ENCODE data around the gene GALNT10.

The GALNT10 gene

GRCh38 chr5:154359221-154359573, 168.7 kb downstream of the GALNT10 start:
- DNase-seq, result no peak

- DNase-seq, result peak; percentile 76
Measured at GRCh38 chr5:154360241-154360640, 169.7 kb downstream of the GALNT10 start.

- no peak for DNase-seq
Measured at GRCh38 chr5:154363411-154363810, 172.9 kb downstream of the GALNT10 start.

- no peak for DNase-seq
Measured at GRCh38 chr5:154364771-154365170, 174.2 kb downstream of the GALNT10 start.

GRCh38 chr5:154365823-154366222, 175.3 kb downstream of the GALNT10 start:
- peak; percentile 24 for DNase-seq

GRCh38 chr5:154366353-154366752, 175.8 kb downstream of the GALNT10 start:
- DNase-seq, result peak; percentile 76

- DNase-seq, result peak; percentile 61
Measured at GRCh38 chr5:154367101-154367500, 176.6 kb downstream of the GALNT10 start.

- peak; percentile 95 for DNase-seq
Measured at GRCh38 chr5:154368041-154368800, 177.7 kb downstream of the GALNT10 start.

GRCh38 chr5:154369682-154370081, 179.1 kb downstream of the GALNT10 start:
- DNase-seq, result peak; percentile 50

- peak; percentile 85 for DNase-seq
Measured at GRCh38 chr5:154370119-154370518, 179.6 kb downstream of the GALNT10 start.

- no peak for DNase-seq
Measured at GRCh38 chr5:154370813-154371212, 180.3 kb downstream of the GALNT10 start.

- peak; percentile 86 for DNase-seq
Measured at GRCh38 chr5:154371687-154372086, 181.2 kb downstream of the GALNT10 start.

GRCh38 chr5:154372661-154373060, 182.1 kb downstream of the GALNT10 start:
- DNase-seq, result no peak

- DNase-seq, result no peak
Measured at GRCh38 chr5:154373326-154373725, 182.8 kb downstream of the GALNT10 start.

GRCh38 chr5:154373729-154374179, 183.2 kb downstream of the GALNT10 start:
- no peak for DNase-seq

GRCh38 chr5:154374264-154374663, 183.7 kb downstream of the GALNT10 start:
- DNase-seq, result no peak

- DNase-seq, result no peak
Measured at GRCh38 chr5:154375329-154376008, 184.9 kb downstream of the GALNT10 start.

GRCh38 chr5:154376481-154376880, 185.9 kb downstream of the GALNT10 start:
- no peak for DNase-seq

GRCh38 chr5:154377754-154378533, 187.4 kb downstream of the GALNT10 start:
- no peak for DNase-seq

- DNase-seq, result no peak
Measured at GRCh38 chr5:154380263-154380662, 189.7 kb downstream of the GALNT10 start.

- DNase-seq, result no peak
Measured at GRCh38 chr5:154384480-154385235, 194.1 kb downstream of the GALNT10 start.

GRCh38 chr5:154385236-154385512, 194.6 kb downstream of the GALNT10 start:
- no peak for DNase-seq
